Measurements from ENCODE around the gene ATP8B4.

- TF ChIP-seq, protein P1, sequence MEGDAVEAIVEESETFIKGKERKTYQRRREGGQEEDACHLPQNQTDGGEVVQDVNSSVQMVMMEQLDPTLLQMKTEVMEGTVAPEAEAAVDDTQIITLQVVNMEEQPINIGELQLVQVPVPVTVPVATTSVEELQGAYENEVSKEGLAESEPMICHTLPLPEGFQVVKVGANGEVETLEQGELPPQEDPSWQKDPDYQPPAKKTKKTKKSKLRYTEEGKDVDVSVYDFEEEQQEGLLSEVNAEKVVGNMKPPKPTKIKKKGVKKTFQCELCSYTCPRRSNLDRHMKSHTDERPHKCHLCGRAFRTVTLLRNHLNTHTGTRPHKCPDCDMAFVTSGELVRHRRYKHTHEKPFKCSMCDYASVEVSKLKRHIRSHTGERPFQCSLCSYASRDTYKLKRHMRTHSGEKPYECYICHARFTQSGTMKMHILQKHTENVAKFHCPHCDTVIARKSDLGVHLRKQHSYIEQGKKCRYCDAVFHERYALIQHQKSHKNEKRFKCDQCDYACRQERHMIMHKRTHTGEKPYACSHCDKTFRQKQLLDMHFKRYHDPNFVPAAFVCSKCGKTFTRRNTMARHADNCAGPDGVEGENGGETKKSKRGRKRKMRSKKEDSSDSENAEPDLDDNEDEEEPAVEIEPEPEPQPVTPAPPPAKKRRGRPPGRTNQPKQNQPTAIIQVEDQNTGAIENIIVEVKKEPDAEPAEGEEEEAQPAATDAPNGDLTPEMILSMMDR (IDR thresholded peaks at IDR 0.05; ENCODE audit: low read length) = no peak
- TF ChIP-seq EZH2 (IDR thresholded peaks at IDR 0.05; ENCODE audit: borderline replicate concordance, low read length) = no peak
Observed at GRCh38 chr15:49901321-49901720, 217.7 kb downstream of the ATP8B4 start.
